ENCODE measurements around the gene ADORA3. TPM values are rescaled to one million over a fixed set of nuclear protein-coding genes. Genes with fewer than 3 reads are reported as not detected.

ADORA3 gene
- total and polyA plus RNA-seq, 2 of the 4 experiments (the other 2 are of a cell fraction) = not detected

GRCh38 chr1:111542187-111542586, 38.8 kb upstream of the ADORA3 start:
- H4K5ac ChIP-seq (ENCODE audit: low read depth, low read length) = no peak overlapping the region; the same call in 1 of the 2 replicates
- peak overlapping the region; percentile 90 for H3K4ac ChIP-seq (ENCODE audit: low read depth, low read length)
- no peak overlapping the region for H3K4me3 ChIP-seq (ENCODE audit: insufficient read depth, low read depth, low read length)
- WGBS, 2 experiments (ENCODE audit: extremely low coverage in 2 of 2, insufficient read length in 1 of 2) = 87% methylated on average over 10 of the region's 14 CpGs; no CpG with 5 or more reads in 1 of the 2 experiments
- H3K79me1 ChIP-seq (ENCODE audit: low read depth in 1 of 2, low read length in 2 of 2) = peaks cover 0 to 3% of the 10 kb centered on the region in 2 experiments; a peak in 1 of 4 replicates
- CTCF ChIA-PET = interaction anchor here (0.6 kb wide), 1 partner anchor 113 kb away, joined by 3 read pairs; no protein-coding TSS in a partner anchor
- H3K4me1 ChIP-seq (ENCODE audit: control insufficient read depth, insufficient read depth, low read length) = peaks cover 7% of the 10 kb centered on the region; the same call in 1 of the 2 replicates
- BruUV-seq (replicated peaks) = no TSS peak
- peak overlapping the region; percentile 72 for H2BK5ac ChIP-seq (ENCODE audit: low read depth, low read length, poor library complexity, severe bottlenecking)
- H3K14ac ChIP-seq (replicated peaks; ENCODE audit: low read depth, low read length) = peak overlapping the region; percentile 90
- H3K27me3 ChIP-seq (ENCODE audit: control insufficient read depth, insufficient read depth, low read length) = no peaks in the 10 kb centered on the region
- H3K9me1 ChIP-seq (ENCODE audit: insufficient read depth, low read length) = peaks cover 6% of the 10 kb centered on the region
- H4K8ac ChIP-seq (ENCODE audit: low read depth in 2 of 2, low read length in 2 of 2) = peak overlapping the region; percentile 2 to 87; a peak in 2 of 4 replicates
- peak overlapping the region; percentile 92; the same call in 1 of the 3 replicates for H2BK15ac ChIP-seq (ENCODE audit: low read depth, low read length)
- no peak overlapping the region for H3K4me2 ChIP-seq (ENCODE audit: low read depth, low read length)
- H3K23ac ChIP-seq (ENCODE audit: low read depth, low read length) = peak overlapping the region; percentile 88
- H2BK120ac ChIP-seq (ENCODE audit: low read depth, low read length) = peak overlapping the region; percentile 97
- no peak overlapping the region for H3K56ac ChIP-seq (ENCODE audit: extremely low read depth, insufficient read depth, low read length)
- no peaks in the 10 kb centered on the region for H4K20me1 ChIP-seq (ENCODE audit: insufficient read depth, low read length)
- peak overlapping the region; percentile 87 for H2AFZ ChIP-seq (replicated peaks; ENCODE audit: low read length, poor library complexity)
- no peaks in the 10 kb centered on the region for H3K36me3 ChIP-seq (ENCODE audit: control insufficient read depth, insufficient read depth, low read length)
- no peak overlapping the region for H3K27ac ChIP-seq (ENCODE audit: insufficient read depth, low read length)
- POLR2A ChIA-PET (ENCODE audit: unreplicated experiment) = no interaction called here
- H3K9ac ChIP-seq (ENCODE audit: low read depth, low read length) = no peak overlapping the region
- TF ChIP-seq, protein P1, sequence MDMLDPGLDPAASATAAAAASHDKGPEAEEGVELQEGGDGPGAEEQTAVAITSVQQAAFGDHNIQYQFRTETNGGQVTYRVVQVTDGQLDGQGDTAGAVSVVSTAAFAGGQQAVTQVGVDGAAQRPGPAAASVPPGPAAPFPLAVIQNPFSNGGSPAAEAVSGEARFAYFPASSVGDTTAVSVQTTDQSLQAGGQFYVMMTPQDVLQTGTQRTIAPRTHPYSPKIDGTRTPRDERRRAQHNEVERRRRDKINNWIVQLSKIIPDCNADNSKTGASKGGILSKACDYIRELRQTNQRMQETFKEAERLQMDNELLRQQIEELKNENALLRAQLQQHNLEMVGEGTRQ (IDR thresholded peaks at IDR 0.05; ENCODE audit: low read depth, low read length) = no peak
- TF ChIP-seq SMC3 (IDR thresholded peaks at IDR 0.05; ENCODE audit: low read depth, low read length) = no peak
- no peak for TF ChIP-seq MAZ (IDR thresholded peaks at IDR 0.05; ENCODE audit: borderline replicate concordance, low read depth, low read length)
- TF ChIP-seq MAFK (IDR thresholded peaks at IDR 0.05; ENCODE audit: low read depth, low read length) = no peak
- no peaks in the 10 kb centered on the region for H3K9me3 ChIP-seq (ENCODE audit: control insufficient read depth, insufficient read depth, low read length)
- peak overlapping the region; percentile 77; the same call in 1 of the 2 replicates for H3K18ac ChIP-seq (ENCODE audit: low read depth, low read length)
- no peak for ATAC-seq (ENCODE audit: low read depth)
- peak overlapping the region; percentile 76 for H2AK9ac ChIP-seq (replicated peaks; ENCODE audit: low read depth, low read length, poor library complexity)
- peak overlapping the region; percentile 96 for H2BK20ac ChIP-seq (ENCODE audit: low read depth, low read length)
- intact Hi-C loops (cut with micrococcal nuclease) = no loop called here
- no peak for DNase-seq
- dilution Hi-C loops (cut with HindIII; ENCODE audit: low sequenced_read_pairs, unreplicated experiment) = no loop called here
- in situ Hi-C loops (cut with MboI; ENCODE audit: low sequenced_read_pairs) = no loop called here
- peak overlapping the region; percentile 93 for H2AK5ac ChIP-seq (ENCODE audit: low read depth, low read length)
- H4K91ac ChIP-seq (ENCODE audit: insufficient read depth, low read depth, low read length) = peak overlapping the region; percentile 84
